ENCODE results near the gene BEST3.
A peak's percentile ranks its signal among the peaks of the same experiment; 100 is the strongest.
"Not testable (repeated sequence)": the region's sequence is repeated elsewhere in the genome, so short reads cannot be mapped to it uniquely, and the experiment has no call there.

Gene BEST3

GRCh38 chr12:69648476-69648875, 50.6 kb downstream of the BEST3 start:
- peak; percentile 95 for DNase-seq (ENCODE audit: low read depth)

- DNase-seq (ENCODE audit: low read depth), result no peak
Measured at GRCh38 chr12:69647178-69647577, 51.9 kb downstream of the BEST3 start.

- DNase-seq (ENCODE audit: low read depth), result peak; percentile 28
Measured at GRCh38 chr12:69645031-69645430, 54.1 kb downstream of the BEST3 start.

GRCh38 chr12:69644511-69644910, 54.6 kb downstream of the BEST3 start:
- no peak for DNase-seq (ENCODE audit: low read depth)

GRCh38 chr12:69642531-69642930, 56.6 kb downstream of the BEST3 start:
- no peak for DNase-seq (ENCODE audit: low read depth)

GRCh38 chr12:69641546-69641945, 57.6 kb downstream of the BEST3 start:
- no peak for DNase-seq (ENCODE audit: low read depth)

- peak; percentile 79 for DNase-seq (ENCODE audit: low read depth)
Measured at GRCh38 chr12:69639400-69640016, 59.6 kb downstream of the BEST3 start.

- peak; percentile 23 for DNase-seq (ENCODE audit: low read depth)
Measured at GRCh38 chr12:69633061-69633460, 66.0 kb downstream of the BEST3 start.

- peak; percentile 41 for DNase-seq (ENCODE audit: low read depth)
Measured at GRCh38 chr12:69630191-69630590, 68.9 kb downstream of the BEST3 start.

- DNase-seq (ENCODE audit: low read depth), result no peak
Measured at GRCh38 chr12:69627501-69627900, 71.6 kb downstream of the BEST3 start.

GRCh38 chr12:69623970-69624369, 75.1 kb downstream of the BEST3 start:
- DNase-seq (ENCODE audit: low read depth), result no peak

GRCh38 chr12:69621551-69621950, 77.6 kb downstream of the BEST3 start:
- no peak for DNase-seq (ENCODE audit: low read depth)

GRCh38 chr12:69620921-69621320, 78.2 kb downstream of the BEST3 start:
- DNase-seq (ENCODE audit: low read depth), result no peak

GRCh38 chr12:69620077-69620476, 79.0 kb downstream of the BEST3 start:
- no peak for DNase-seq (ENCODE audit: low read depth)

GRCh38 chr12:69619050-69619449, 80.1 kb downstream of the BEST3 start:
- DNase-seq (ENCODE audit: low read depth), result no peak

- DNase-seq (ENCODE audit: low read depth), result no peak
Measured at GRCh38 chr12:69616025-69616424, 83.1 kb downstream of the BEST3 start.

GRCh38 chr12:69613351-69613750, 85.8 kb downstream of the BEST3 start:
- DNase-seq (ENCODE audit: low read depth), result no peak

GRCh38 chr12:69610729-69611128, 88.4 kb downstream of the BEST3 start, which contains the start of gene LRRC10:
Gene LRRC10 (minus strand): TSS chr12:69610907. CDS start chr12:69610838, 69 bp downstream.
- no peak for DNase-seq (ENCODE audit: low read depth)

GRCh38 chr12:69610126-69610525, 89.0 kb downstream of the BEST3 start:
- no peak for DNase-seq (ENCODE audit: low read depth)

- DNase-seq (ENCODE audit: low read depth), result no peak
Measured at GRCh38 chr12:69608114-69608513, 91.0 kb downstream of the BEST3 start.

GRCh38 chr12:69604275-69604674, 94.8 kb downstream of the BEST3 start:
- not testable (repeated sequence) for DNase-seq (ENCODE audit: low read depth)
